Left hindlimb (tissue), 1 donor: ENCODE results near the gene IL21.
"Not testable (repeated sequence)": the region's sequence is repeated elsewhere in the genome, so short reads cannot be mapped to it uniquely, and the experiment has no call there.

Experiments used
- DNase-seq: peaks from one replicate; pipeline ENCODE4 v3.0.0-alpha.2; 2018

The IL21 gene

GRCh38 chr4:122577189-122577553, 43.7 kb downstream of the IL21 start:
- no peak for DNase-seq

- no peak for DNase-seq
These were observed 44.3 kb downstream of the IL21 start for GRCh38 chr4:122576261-122577188.

GRCh38 chr4:122574347-122574746, 46.5 kb downstream of the IL21 start:
- DNase-seq: not testable (repeated sequence)

- no peak for DNase-seq
These were observed 58.4 kb downstream of the IL21 start for GRCh38 chr4:122562449-122562848.
